HFFc6 (cell line): ENCODE measurements around the gene TXNDC16. TPM values are rescaled to one million over a fixed set of nuclear protein-coding genes. Genes with fewer than 3 reads are reported as not detected.

Experiments used
- DNase-seq: peaks from one replicate; pipeline ENCODE4 v3.0.0-alpha.2; 2018
- H3K27ac Mint-ChIP-seq: 2 replicates; pipeline ENCODE4 v1.8.0; 2020; ENCODE audit warnings: mild to moderate bottlenecking, mixed read lengths
- H3K27me3 Mint-ChIP-seq: 2 replicates; pipeline ENCODE4 v1.8.0; 2021; ENCODE audit warnings: mild to moderate bottlenecking, moderate library complexity, mixed read lengths; ENCODE audit not compliant: insufficient read depth
- H3K36me3 Mint-ChIP-seq: 2 replicates; pipeline ENCODE4 v1.8.0; 2021; ENCODE audit warnings: low read depth, mixed read lengths
- H3K4me1 Mint-ChIP-seq: 2 replicates; pipeline ENCODE4 v1.8.0; 2020; ENCODE audit warnings: low read depth, mixed read lengths
- H3K4me3 Mint-ChIP-seq: 2 replicates; pipeline ENCODE4 v1.8.0; 2020; ENCODE audit warnings: mild to moderate bottlenecking, moderate library complexity, mixed read lengths
- H3K9me3 Mint-ChIP-seq: 2 replicates; pipeline ENCODE4 v1.8.0; 2020; ENCODE audit warnings: mild to moderate bottlenecking, mixed read lengths
- total RNA-seq, 6 experiments: library from RNA; stranded (reverse); fragmentation: NEBNext Ultra II Directional; extraction: Animal tissue kit (Norgen Biotek cat#: 25700); gene quantifications; 2 replicates in 1 of 6; 3 replicates in 5 of 6; pipeline ENCODE4 v1.2.3, GENCODE V29; 2021
- TF ChIP-seq, protein P1 (sequence below): fragments of 200-600 bp; sonication (generic); IDR thresholded peaks from 2 replicates; pipeline ENCODE4 v1.5.0; 2021; ENCODE audit warnings: antibody characterized with exemption, mild to moderate bottlenecking

TXNDC16 gene
- total RNA-seq, 6 experiments from 2014 or later: 1.5 to 2.2 (median 1.8) TPM

DNA sequence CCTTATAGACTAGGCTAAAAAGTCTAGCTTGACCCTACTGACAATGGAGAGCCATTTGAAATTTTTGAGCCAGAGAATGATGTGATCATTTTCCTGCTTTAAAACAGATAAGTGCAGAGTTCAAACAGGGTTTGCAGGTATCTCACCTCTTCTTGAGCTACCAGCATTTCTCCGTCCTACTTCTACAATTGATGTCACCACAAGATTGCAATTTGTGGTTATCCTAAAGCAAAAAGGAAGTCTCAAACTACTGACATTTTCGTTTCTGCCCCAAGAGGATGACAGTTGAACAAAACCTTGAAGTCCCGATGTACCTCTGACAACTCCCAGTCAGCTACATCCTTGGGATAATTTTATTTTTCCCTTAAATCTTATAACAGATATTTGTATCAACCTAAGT, 151.5 kb downstream of the TXNDC16 start:
- H3K9me3 Mint-ChIP-seq: peaks cover 9% of the 10 kb centered on the region
- TF ChIP-seq, protein P1, sequence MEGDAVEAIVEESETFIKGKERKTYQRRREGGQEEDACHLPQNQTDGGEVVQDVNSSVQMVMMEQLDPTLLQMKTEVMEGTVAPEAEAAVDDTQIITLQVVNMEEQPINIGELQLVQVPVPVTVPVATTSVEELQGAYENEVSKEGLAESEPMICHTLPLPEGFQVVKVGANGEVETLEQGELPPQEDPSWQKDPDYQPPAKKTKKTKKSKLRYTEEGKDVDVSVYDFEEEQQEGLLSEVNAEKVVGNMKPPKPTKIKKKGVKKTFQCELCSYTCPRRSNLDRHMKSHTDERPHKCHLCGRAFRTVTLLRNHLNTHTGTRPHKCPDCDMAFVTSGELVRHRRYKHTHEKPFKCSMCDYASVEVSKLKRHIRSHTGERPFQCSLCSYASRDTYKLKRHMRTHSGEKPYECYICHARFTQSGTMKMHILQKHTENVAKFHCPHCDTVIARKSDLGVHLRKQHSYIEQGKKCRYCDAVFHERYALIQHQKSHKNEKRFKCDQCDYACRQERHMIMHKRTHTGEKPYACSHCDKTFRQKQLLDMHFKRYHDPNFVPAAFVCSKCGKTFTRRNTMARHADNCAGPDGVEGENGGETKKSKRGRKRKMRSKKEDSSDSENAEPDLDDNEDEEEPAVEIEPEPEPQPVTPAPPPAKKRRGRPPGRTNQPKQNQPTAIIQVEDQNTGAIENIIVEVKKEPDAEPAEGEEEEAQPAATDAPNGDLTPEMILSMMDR: no peak
- no peak overlapping the region for H3K27ac Mint-ChIP-seq
- H3K4me3 Mint-ChIP-seq: no peak overlapping the region
- H3K36me3 Mint-ChIP-seq: no peaks in the 10 kb centered on the region
- peaks cover 24% of the 10 kb centered on the region for H3K4me1 Mint-ChIP-seq
- no peak for DNase-seq
- peaks cover 19% of the 10 kb centered on the region for H3K27me3 Mint-ChIP-seq

DNA sequence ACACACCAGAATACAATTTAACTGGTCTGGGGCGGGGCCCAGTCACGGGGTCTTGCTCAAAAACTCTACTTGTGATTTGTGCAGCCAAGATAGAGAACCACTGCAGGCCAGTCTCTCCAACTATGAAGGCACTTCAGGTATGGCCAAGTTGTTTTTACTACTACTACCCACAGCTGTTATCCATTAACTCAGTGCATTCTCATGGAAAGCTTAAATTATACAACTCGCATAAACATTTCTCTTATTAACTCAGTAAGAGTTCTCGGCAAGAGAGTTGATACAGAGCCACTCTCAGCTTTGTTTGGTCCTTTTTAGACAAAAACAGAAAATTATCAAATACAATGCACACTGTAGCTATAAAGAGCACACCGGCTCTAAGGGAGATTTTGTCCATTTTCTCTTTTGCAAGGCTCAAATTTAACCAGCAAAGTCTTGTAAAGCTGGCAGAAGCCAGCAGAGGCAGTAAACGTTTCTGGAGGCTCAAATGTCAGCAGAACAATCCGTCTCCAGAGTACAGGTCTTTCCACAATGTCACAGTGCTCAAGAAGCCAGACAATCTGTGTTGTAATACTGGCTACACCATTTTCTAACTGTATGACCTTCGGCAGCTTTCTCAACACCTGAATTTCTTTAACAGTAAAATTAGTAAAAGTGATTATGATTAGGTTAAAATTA, 152.2 kb downstream of the TXNDC16 start:
- TF ChIP-seq, protein P1: peak; percentile 1; the same call in 1 of the 2 replicates
- no peak for DNase-seq
- no peak overlapping the region for H3K27ac Mint-ChIP-seq
- no peaks in the 10 kb centered on the region for H3K36me3 Mint-ChIP-seq
- peaks cover 24% of the 10 kb centered on the region for H3K4me1 Mint-ChIP-seq
- peaks cover 9% of the 10 kb centered on the region for H3K9me3 Mint-ChIP-seq
- no peak overlapping the region for H3K4me3 Mint-ChIP-seq
- H3K27me3 Mint-ChIP-seq: peaks cover 17% of the 10 kb centered on the region

DNA sequence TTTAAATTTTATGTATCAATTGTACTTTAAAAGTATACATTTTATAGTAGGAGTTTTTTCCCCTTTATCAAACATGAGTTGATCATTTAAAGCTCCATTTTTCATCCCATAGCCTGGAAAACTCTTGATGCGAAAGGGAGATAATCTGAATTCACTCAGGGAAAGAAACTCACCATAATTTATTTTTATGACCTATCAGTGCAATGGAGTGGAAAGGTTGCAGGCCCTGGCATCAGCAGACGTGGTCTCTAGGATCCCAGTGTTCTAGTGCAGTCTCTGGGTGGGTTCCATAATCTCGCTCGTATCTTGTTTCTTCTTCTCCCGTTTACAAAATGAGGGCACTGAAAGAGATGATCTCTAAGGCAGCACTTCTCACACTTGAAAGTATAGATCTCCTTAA, 153.2 kb downstream of the TXNDC16 start:
- Mint-ChIP-seq H3K36me3 (no peaks in the 10 kb centered on the region), H3K9me3 (peaks cover 9% of the 10 kb centered on the region), H3K4me1 (peaks cover 24% of the 10 kb centered on the region), H3K4me3 (no peak overlapping the region), H3K27me3 (peaks cover 10% of the 10 kb centered on the region), H3K27ac (no peak overlapping the region)
- no peak for DNase-seq
- TF ChIP-seq, protein P1: no peak

DNA sequence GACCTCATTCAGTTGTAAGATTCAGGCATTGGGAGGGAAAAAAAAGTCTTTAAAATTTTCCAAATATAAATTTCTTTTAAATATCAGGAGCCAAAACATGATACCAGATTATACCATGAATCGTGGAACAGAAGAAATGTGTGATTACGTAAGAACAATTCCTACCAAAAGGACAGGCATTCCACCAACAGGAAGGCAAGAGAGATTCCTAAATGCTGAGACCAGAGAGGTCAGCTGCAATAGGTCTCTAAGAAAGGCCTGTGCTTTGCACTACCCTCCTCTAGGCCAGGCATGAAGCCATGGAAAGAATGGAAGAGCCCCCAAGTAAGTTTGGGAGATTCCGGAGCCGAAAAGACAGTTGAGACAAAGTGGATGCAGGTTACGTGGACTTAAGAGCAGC, 154.5 kb downstream of the TXNDC16 start:
- Mint-ChIP-seq H3K9me3 (peaks cover 9% of the 10 kb centered on the region), H3K36me3 (no peaks in the 10 kb centered on the region), H3K27ac (no peak overlapping the region), H3K4me3 (no peak overlapping the region), H3K27me3 (peaks cover 9% of the 10 kb centered on the region), H3K4me1 (peaks cover 20% of the 10 kb centered on the region)
- DNase-seq: no peak
- TF ChIP-seq, protein P1: no peak

DNA sequence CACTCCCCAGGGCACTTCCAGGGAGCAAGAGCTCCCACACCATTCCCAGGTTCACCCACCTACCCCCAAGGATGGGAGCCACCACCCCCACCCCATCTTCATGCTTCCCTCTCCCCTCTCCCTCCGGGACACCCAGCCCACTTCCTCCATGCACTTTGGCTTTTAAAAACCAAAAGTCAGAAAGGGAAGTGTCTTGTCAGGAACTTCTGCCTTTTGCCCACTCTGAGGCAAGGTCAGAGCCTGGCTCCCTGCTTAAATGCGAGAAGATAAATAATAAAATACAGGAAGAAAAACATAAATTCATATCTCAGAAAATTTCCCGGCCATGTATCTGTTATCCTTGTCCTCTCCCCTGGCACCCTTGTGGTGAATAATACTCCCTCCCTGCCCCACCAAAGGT, 156.6 kb downstream of the TXNDC16 start:
- peaks cover 7% of the 10 kb centered on the region for H3K27me3 Mint-ChIP-seq
- peaks cover 27% of the 10 kb centered on the region for H3K4me1 Mint-ChIP-seq
- TF ChIP-seq, protein P1: no peak
- DNase-seq: no peak
- no peak overlapping the region for H3K4me3 Mint-ChIP-seq
- H3K36me3 Mint-ChIP-seq: no peaks in the 10 kb centered on the region
- peaks cover 9% of the 10 kb centered on the region for H3K9me3 Mint-ChIP-seq
- H3K27ac Mint-ChIP-seq: no peak overlapping the region
